Thyroid gland (tissue), 4 donors: ENCODE data around the gene ADAMTS16.

ENCODE experiments used
- POLR2A ChIP-seq, 2 donors: fragments of 450-650 bp; IDR thresholded peaks; one replicate each; pipeline ENCODE4 v1.6.1; 2017; ENCODE audit warnings: antibody characterized with exemption in 2 of 2, mild to moderate bottlenecking in 2 of 2, moderate library complexity in 1 of 2
- TF ChIP-seq, protein P1 (sequence below), 6 experiments: fragments of 200-600 bp in 3 of 6; fragments of 450-650 bp in 3 of 6; sonication (generic) in 3 of 6; IDR thresholded peaks; one replicate each; pipeline ENCODE4 v1.5.1; 2016 to 2019; ENCODE audit warnings: antibody characterized with exemption in 6 of 6, mild to moderate bottlenecking in 2 of 6, inconsistent platforms in 1 of 6, moderate library complexity in 1 of 6

DNA sequence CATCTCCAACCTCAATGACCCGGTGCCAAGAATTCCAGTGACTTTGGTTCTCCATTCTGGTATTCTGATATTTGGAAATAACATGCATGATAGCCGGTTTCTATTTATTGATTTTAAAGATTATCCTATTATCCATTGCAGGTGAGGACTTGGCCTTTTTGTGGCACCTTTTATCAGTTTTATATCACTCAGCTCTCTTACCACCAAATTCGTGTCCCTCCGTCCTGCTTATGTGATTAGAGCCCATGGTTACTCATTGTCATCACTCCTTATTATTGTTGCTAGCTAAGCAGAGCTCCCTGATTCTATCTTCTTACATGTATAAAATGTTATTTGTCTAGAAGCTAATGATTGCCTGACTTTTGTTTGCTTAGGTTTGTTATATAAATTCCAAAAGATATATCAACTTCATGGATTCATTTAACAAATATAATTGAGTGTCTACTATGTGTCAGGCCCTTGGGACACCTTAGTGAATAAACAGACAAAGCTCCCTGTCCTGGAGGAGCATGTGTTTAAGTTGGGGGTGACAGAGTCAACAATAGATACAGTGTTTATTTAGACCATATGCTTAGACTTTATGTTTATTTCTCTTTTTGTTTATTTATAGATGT, 138.2 kb downstream of the ADAMTS16 start:
- TF ChIP-seq, protein P1, sequence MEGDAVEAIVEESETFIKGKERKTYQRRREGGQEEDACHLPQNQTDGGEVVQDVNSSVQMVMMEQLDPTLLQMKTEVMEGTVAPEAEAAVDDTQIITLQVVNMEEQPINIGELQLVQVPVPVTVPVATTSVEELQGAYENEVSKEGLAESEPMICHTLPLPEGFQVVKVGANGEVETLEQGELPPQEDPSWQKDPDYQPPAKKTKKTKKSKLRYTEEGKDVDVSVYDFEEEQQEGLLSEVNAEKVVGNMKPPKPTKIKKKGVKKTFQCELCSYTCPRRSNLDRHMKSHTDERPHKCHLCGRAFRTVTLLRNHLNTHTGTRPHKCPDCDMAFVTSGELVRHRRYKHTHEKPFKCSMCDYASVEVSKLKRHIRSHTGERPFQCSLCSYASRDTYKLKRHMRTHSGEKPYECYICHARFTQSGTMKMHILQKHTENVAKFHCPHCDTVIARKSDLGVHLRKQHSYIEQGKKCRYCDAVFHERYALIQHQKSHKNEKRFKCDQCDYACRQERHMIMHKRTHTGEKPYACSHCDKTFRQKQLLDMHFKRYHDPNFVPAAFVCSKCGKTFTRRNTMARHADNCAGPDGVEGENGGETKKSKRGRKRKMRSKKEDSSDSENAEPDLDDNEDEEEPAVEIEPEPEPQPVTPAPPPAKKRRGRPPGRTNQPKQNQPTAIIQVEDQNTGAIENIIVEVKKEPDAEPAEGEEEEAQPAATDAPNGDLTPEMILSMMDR (IDR thresholded peaks at IDR 0.05), result no peak
- TF ChIP-seq POLR2A (IDR thresholded peaks at IDR 0.05), result no peak
